ENCODE results near the gene ASCL2. TPM values are rescaled to one million over a fixed set of nuclear protein-coding genes. Genes with fewer than 3 reads are reported as not detected.

ASCL2 gene
- total RNA-seq, 1 donor from 2014 or later = not detected

- no peak for TF ChIP-seq CTCF (IDR thresholded peaks at IDR 0.05)
- H3K4me3 ChIP-seq = no peak overlapping the region
- no peaks in the 10 kb centered on the region for H3K4me1 ChIP-seq
- intact Hi-C loops (cut with DNase I) = no loop called here
- peaks cover 0 to 9% of the 10 kb centered on the region in 2 donors for H3K9me3 ChIP-seq
- H3K27me3 ChIP-seq = no peaks in the 10 kb centered on the region
- DNase-seq (ENCODE audit: low spot score in 2 of 2) = no peak
- no peak overlapping the region for H3K27ac ChIP-seq
- no peaks in the 10 kb centered on the region for H3K36me3 ChIP-seq
Measured at GRCh38 chr11:2219318-2220017, 50.9 kb downstream of the ASCL2 start.

Other genes starting within 250 kb of the ASCL2 start
- gene IGF2, start 131.2 kb downstream of the ASCL2 start, total RNA-seq = 124 TPM
- gene INS, start 109.4 kb downstream of the ASCL2 start, total RNA-seq = not detected
- not detected for gene TH, start 98.8 kb downstream of the ASCL2 start, total RNA-seq
- gene C11orf21, start 31.3 kb upstream of the ASCL2 start, total RNA-seq = not detected
- 1.9 TPM for gene TSPAN32, start 31.4 kb upstream of the ASCL2 start, total RNA-seq
- 801 TPM for gene CD81, start 106.7 kb upstream of the ASCL2 start, total RNA-seq
- gene TSSC4, start 130.2 kb upstream of the ASCL2 start, total RNA-seq = 183 TPM
- not detected for gene TRPM5, start 173.9 kb upstream of the ASCL2 start, total RNA-seq
- 2.3 TPM for gene KCNQ1, start 174.4 kb upstream of the ASCL2 start, total RNA-seq

Data from ascending aorta (tissue), 2 donors.